A549 treated with ZK216348 at 1 μM for 4 hours (cell line): ENCODE data around the gene STIP1. TPM values are rescaled to one million over a fixed set of nuclear protein-coding genes. Genes with fewer than 3 reads are reported as not detected.

Experiments used
- total RNA-seq: library from RNA; stranded (reverse); fragments of 200-300 nt; extraction: Qiagen RNA extraction; gene quantifications from 5 replicates; pipeline ENCODE4 v1.2.3, GENCODE V29; 2022; ENCODE audit warnings: low read depth

The STIP1 gene
- total RNA-seq = 249 to 284 TPM (median 272 TPM) in 5 replicates

DNA sequence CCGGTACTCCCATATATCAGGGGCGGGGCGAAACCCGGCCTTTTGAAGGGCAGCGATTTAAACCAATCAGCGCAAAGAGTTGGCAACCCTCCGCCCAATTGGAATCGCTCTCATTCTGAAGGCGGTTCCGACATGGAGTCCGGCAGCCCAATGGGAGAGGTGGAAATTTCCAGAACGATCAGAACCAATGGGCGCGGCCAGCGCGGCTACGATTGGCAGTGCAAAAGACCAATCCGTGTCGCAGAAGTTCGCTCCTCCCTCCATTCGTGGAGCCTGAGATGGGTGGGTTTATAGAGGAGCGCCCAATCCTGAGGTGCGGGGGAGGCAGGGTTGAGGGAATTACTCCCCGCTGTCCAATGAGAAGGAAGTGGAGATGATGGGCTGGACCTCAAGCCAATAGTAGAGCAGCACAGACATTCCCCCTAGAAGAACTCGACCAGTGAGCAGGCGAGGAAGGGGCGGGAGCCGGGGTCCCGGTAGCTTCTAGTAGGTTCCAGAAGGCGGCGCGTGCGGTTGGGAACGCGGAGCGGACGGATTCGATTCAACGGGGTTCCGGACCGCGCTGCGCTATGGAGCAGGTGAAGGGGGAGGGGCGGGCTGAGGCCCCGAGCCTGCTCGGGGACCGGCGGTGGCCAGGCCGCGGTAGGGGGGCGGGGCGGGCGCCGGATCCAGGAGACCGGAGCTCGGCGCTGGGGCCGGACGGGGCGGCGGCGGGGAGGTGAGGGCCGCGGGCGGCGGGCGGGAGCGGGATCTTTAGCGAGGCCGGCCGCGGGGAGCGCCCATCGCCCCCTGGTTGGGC, at the start of gene STIP1:
Gene STIP1 (plus strand): TSS at position 479 of the 799 bp plus-strand sequence. CDS start 91 bp downstream, at position 570.

GRCh38 chr11:64165842-64166635, 19.9 kb upstream of the STIP1 start, which contains the start of gene MACROD1:
Gene MACROD1 (minus strand): TSS chr11:64166113. CDS start chr11:64165994, 119 bp downstream.

GRCh38 chr11:64206457-64207255, 20.7 kb downstream of the STIP1 start, which contains the start of gene FERMT3:
Gene FERMT3 (plus strand): TSS chr11:64206721. CDS start chr11:64207365, 644 bp downstream.

GRCh38 chr11:64225608-64226506, 39.9 kb downstream of the STIP1 start, which contains the start of the genes NUDT22 and TRPT1:
Gene NUDT22 (plus strand): TSS chr11:64226274. CDS start chr11:64226653, 379 bp downstream.
Gene TRPT1 (minus strand): TSS chr11:64226186. CDS start chr11:64225860, 326 bp downstream.

GRCh38 chr11:64230171-64230984, 44.4 kb downstream of the STIP1 start, which contains the start of gene DNAJC4:
Gene DNAJC4 (plus strand): TSS chr11:64230548. CDS start chr11:64230855, 307 bp downstream.

GRCh38 chr11:64233913-64234586, 48.1 kb downstream of the STIP1 start, which contains the start of gene VEGFB:
Gene VEGFB (plus strand): TSS chr11:64234584. CDS start chr11:64234834, 250 bp downstream.

GRCh38 chr11:64240435-64241240, 54.7 kb downstream of the STIP1 start, which contains the start of gene FKBP2:
Gene FKBP2 (plus strand): TSS chr11:64241095. CDS start chr11:64242388, 1,293 bp downstream.

GRCh38 chr11:64246871-64247728, 61.1 kb downstream of the STIP1 start, which contains the start of gene PPP1R14B:
Gene PPP1R14B (minus strand): TSS chr11:64246943. CDS start chr11:64246673, 270 bp downstream.

DNA sequence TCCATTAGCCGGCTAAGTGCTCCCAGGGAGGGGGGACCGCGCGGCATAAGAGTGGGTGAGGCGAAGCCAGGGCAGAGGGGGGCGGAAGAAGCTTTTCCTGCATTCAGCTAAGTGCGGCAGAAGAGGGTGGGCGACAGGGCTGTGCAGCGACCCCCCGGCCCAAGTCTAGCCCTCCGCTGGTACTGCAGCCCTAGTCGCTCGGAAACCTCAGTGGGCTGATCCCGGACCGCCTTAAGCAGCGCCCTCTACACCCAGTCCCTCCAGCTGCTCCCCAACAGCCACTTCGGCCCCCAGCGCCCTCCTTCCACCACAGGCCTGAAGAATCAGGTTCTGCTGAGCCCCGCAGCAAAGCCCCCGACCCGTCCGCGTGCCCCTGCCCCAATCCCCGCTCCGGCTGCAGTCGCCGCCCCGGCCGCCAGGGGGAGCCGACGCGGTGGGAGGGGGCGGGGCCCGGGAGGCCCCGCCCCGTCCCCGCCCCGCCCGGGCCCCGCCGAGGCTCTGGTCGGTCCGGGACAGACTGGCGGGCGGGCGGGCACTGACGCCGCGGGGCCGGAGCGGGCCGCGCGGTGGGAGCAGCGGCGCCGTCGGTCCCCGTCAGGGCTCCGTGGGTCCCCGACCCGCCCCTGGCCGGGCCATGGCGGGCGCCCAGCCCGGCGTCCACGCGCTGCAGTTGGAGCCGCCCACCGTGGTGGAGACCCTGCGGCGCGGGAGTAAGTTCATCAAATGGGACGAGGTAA, 65.2 kb downstream of the STIP1 start, which contains the start of gene PLCB3:
Gene PLCB3 (plus strand): TSS at position 515 of the 737 bp plus-strand sequence. CDS start 120 bp downstream, at position 635.

Other genes with a start within 250 kb of the STIP1 start
- gene NAA40, start 247.2 kb upstream of the STIP1 start, total RNA-seq = 11.9 to 17.9 TPM (median 15.4 TPM) in 5 replicates
- 466 to 1,036 TPM (median 955 TPM) in 5 replicates for gene COX8A, start 211.6 kb upstream of the STIP1 start, total RNA-seq
- gene OTUB1, start 199.7 kb upstream of the STIP1 start, total RNA-seq = 88.2 to 125 TPM (median 122 TPM) in 5 replicates
- gene FLRT1, start 150.2 kb upstream of the STIP1 start, total RNA-seq = 0.06 TPM in 1 of 5 replicates, not detected in the others
- 9.5 to 14.4 TPM (median 13.0 TPM) in 5 replicates for gene MACROD1, start 20.1 kb upstream of the STIP1 start, total RNA-seq
- 0.53 to 2.7 TPM (median 1.2 TPM) in 5 replicates for gene FERMT3, start 20.6 kb downstream of the STIP1 start, total RNA-seq
- 18.0 to 27.2 TPM (median 23.8 TPM) in 5 replicates for gene TRPT1, start 40.0 kb downstream of the STIP1 start, total RNA-seq
- 20.7 to 41.6 TPM (median 34.8 TPM) in 5 replicates for gene NUDT22, start 40.1 kb downstream of the STIP1 start, total RNA-seq
- gene DNAJC4, start 44.4 kb downstream of the STIP1 start, total RNA-seq = 12.1 to 26.8 TPM (median 22.3 TPM) in 5 replicates
- 40.1 to 48.1 TPM (median 46.3 TPM) in 5 replicates for gene VEGFB, start 48.4 kb downstream of the STIP1 start, total RNA-seq
- gene FKBP2, start 54.9 kb downstream of the STIP1 start, total RNA-seq = 108 to 148 TPM (median 136 TPM) in 5 replicates
- 246 to 415 TPM (median 401 TPM) in 5 replicates for gene PPP1R14B, start 60.8 kb downstream of the STIP1 start, total RNA-seq
- gene PLCB3, start 65.4 kb downstream of the STIP1 start, total RNA-seq = 13.3 to 27.3 TPM (median 21.8 TPM) in 5 replicates
- gene BAD, start 98.5 kb downstream of the STIP1 start, total RNA-seq = 62.2 to 102 TPM (median 89.6 TPM) in 5 replicates
- gene GPR137, start 99.7 kb downstream of the STIP1 start, total RNA-seq = 22.6 to 54.3 TPM (median 48.3 TPM) in 5 replicates
- gene KCNK4, start 105.1 kb downstream of the STIP1 start, total RNA-seq = 0.12 to 0.21 TPM (median 0.20 TPM) in 3 of 5 replicates, not detected in the others
- gene CATSPERZ, start 114.2 kb downstream of the STIP1 start, total RNA-seq = 1.7 to 2.4 TPM (median 2.3 TPM) in 5 replicates
- 33.2 to 63.8 TPM (median 61.7 TPM) in 5 replicates for gene ESRRA, start 119.4 kb downstream of the STIP1 start, total RNA-seq
- gene TRMT112, start 131.4 kb downstream of the STIP1 start, total RNA-seq = 382 to 473 TPM (median 414 TPM) in 5 replicates
- gene PRDX5, start 131.9 kb downstream of the STIP1 start, total RNA-seq = 321 to 507 TPM (median 466 TPM) in 5 replicates
- 9.6 to 15.0 TPM (median 10.9 TPM) in 5 replicates for gene CCDC88B, start 154.0 kb downstream of the STIP1 start, total RNA-seq
- gene RPS6KA4, start 173.0 kb downstream of the STIP1 start, total RNA-seq = 41.2 to 70.0 TPM (median 65.4 TPM) in 5 replicates